Parathyroid adenoma (tissue), 2 donors: ENCODE results near the gene HRH2.
A peak's percentile ranks its signal among the peaks of the same experiment; 100 is the strongest.

Experiments used
- H2AFZ ChIP-seq: fragments of 300-600 bp; sonication (generic); one replicate; pipeline ENCODE4 v1.7.0; 2017; ENCODE audit warnings: antibody characterized with exemption, mild to moderate bottlenecking
- H3K27ac ChIP-seq: fragments of 300-600 bp; sonication (generic); one replicate; pipeline ENCODE4 v1.7.0; 2017
- H3K27me3 ChIP-seq: fragments of 300-600 bp; sonication (generic); one replicate; pipeline ENCODE4 v1.7.0; 2017; ENCODE audit warnings: low read length; ENCODE audit not compliant: control insufficient read depth, insufficient read depth
- H3K36me3 ChIP-seq: fragments of 300-600 bp; sonication (generic); one replicate; pipeline ENCODE4 v1.7.0; 2017; ENCODE audit warnings: low read length; ENCODE audit not compliant: control insufficient read depth, insufficient read depth
- H3K4me1 ChIP-seq: fragments of 300-600 bp; sonication (generic); one replicate; pipeline ENCODE4 v1.7.0; 2017; ENCODE audit warnings: control low read depth
- H3K4me2 ChIP-seq: fragments of 300-600 bp; sonication (generic); one replicate; pipeline ENCODE4 v1.7.0; 2017; ENCODE audit warnings: low read length
- H3K4me3 ChIP-seq: fragments of 300-600 bp; sonication (generic); one replicate; pipeline ENCODE4 v1.7.0; 2017; ENCODE audit warnings: low read depth, low read length
- H3K79me2 ChIP-seq: fragments of 300-600 bp; sonication (generic); one replicate; pipeline ENCODE4 v1.7.0; 2017; ENCODE audit warnings: control low read depth
- H3K9ac ChIP-seq: fragments of 300-600 bp; sonication (generic); one replicate; pipeline ENCODE4 v1.7.0; 2017; ENCODE audit warnings: mild to moderate bottlenecking
- H3K9me3 ChIP-seq: fragments of 300-600 bp; sonication (generic); one replicate; pipeline ENCODE4 v1.7.0; 2017; ENCODE audit warnings: low read length; ENCODE audit not compliant: control insufficient read depth
- TF ChIP-seq, protein P1 (sequence below): fragments of 300-600 bp; sonication (generic); IDR thresholded peaks from one replicate; pipeline ENCODE4 v1.7.0; 2017; ENCODE audit warnings: antibody characterized with exemption, mild to moderate bottlenecking
- donor health status: primary hyperparathyroidism.

HRH2 gene

GRCh38 chr5:175724314-175725275, 66.7 kb downstream of the HRH2 start:
- H2AFZ ChIP-seq = no peak overlapping the region
- no peak overlapping the region for H3K27ac ChIP-seq
- no peaks in the 10 kb centered on the region for H3K27me3 ChIP-seq
- no peak overlapping the region for H3K9ac ChIP-seq
- H3K79me2 ChIP-seq = no peaks in the 10 kb centered on the region
- no peaks in the 10 kb centered on the region for H3K36me3 ChIP-seq
- no peak overlapping the region for H3K4me2 ChIP-seq
- TF ChIP-seq, protein P1, sequence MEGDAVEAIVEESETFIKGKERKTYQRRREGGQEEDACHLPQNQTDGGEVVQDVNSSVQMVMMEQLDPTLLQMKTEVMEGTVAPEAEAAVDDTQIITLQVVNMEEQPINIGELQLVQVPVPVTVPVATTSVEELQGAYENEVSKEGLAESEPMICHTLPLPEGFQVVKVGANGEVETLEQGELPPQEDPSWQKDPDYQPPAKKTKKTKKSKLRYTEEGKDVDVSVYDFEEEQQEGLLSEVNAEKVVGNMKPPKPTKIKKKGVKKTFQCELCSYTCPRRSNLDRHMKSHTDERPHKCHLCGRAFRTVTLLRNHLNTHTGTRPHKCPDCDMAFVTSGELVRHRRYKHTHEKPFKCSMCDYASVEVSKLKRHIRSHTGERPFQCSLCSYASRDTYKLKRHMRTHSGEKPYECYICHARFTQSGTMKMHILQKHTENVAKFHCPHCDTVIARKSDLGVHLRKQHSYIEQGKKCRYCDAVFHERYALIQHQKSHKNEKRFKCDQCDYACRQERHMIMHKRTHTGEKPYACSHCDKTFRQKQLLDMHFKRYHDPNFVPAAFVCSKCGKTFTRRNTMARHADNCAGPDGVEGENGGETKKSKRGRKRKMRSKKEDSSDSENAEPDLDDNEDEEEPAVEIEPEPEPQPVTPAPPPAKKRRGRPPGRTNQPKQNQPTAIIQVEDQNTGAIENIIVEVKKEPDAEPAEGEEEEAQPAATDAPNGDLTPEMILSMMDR = no peak
- no peaks in the 10 kb centered on the region for H3K9me3 ChIP-seq
- peaks cover 3% of the 10 kb centered on the region for H3K4me1 ChIP-seq
- H3K4me3 ChIP-seq = no peak overlapping the region

DNA sequence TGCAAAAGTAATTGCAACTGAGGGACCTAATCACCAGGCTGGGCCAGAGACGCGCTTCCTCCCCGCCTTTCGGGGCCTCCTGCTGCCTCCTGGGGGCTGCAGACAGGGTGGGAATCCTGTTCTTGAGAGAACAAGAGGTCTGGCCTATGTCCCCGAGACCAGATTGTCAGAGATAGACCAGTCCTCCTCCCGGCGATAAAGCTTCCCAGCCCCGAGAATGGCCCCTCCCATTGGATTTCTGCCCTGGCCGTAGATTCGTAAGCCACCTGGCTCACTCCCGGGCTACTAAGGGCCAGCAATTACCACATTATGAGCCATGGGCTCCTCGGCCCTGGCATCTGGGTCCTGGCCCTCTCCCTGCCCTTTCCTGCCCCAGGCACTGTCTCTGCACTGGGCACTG, 70.4 kb downstream of the HRH2 start:
- no peak overlapping the region for H3K4me2 ChIP-seq
- H3K36me3 ChIP-seq = no peaks in the 10 kb centered on the region
- no peaks in the 10 kb centered on the region for H3K27me3 ChIP-seq
- no peak overlapping the region for H2AFZ ChIP-seq
- no peaks in the 10 kb centered on the region for H3K79me2 ChIP-seq
- H3K4me1 ChIP-seq = peaks cover 4% of the 10 kb centered on the region
- TF ChIP-seq, protein P1 = no peak
- H3K9ac ChIP-seq = no peak overlapping the region
- H3K4me3 ChIP-seq = no peak overlapping the region
- H3K27ac ChIP-seq = no peak overlapping the region
- no peaks in the 10 kb centered on the region for H3K9me3 ChIP-seq

- TF ChIP-seq, protein P1 = no peak
- no peak overlapping the region for H3K9ac ChIP-seq
Observed at GRCh38 chr5:175728885-175729828, 71.3 kb downstream of the HRH2 start.

DNA sequence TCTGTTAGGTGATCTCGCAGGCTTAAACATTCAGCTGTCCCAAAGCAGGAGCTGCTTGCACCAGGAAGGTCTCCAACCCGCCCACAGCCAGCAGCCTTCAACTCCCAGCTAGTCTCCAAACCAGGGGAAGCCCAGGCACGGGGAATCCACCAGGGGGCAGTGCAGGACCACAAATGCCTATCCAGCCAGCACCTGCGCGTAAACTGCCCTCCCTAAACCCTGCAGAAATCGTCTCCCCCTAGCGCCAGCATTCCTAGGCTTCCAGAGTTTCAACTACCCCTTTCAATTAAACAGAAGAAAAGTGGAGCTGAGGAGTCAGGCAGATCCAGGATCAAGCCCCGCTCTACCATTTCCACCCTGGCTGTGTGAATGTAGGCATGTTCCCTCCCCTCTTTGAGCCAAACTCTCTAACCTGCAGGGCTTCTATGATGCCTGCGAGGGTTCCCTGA, 72.0 kb downstream of the HRH2 start:
- no peaks in the 10 kb centered on the region for H3K36me3 ChIP-seq
- H3K4me3 ChIP-seq = no peak overlapping the region
- H3K9me3 ChIP-seq = no peaks in the 10 kb centered on the region
- no peak overlapping the region for H3K4me2 ChIP-seq
- TF ChIP-seq, protein P1 = peak; percentile 97
- no peaks in the 10 kb centered on the region for H3K79me2 ChIP-seq
- no peak overlapping the region for H3K27ac ChIP-seq
- H2AFZ ChIP-seq = peak overlapping the region; percentile 34
- no peak overlapping the region for H3K9ac ChIP-seq
- H3K4me1 ChIP-seq = peaks cover 4% of the 10 kb centered on the region
- no peaks in the 10 kb centered on the region for H3K27me3 ChIP-seq

More at GRCh38 chr5:175728885-175729828, 71.3 kb downstream of the HRH2 start:
- no peaks in the 10 kb centered on the region for H3K36me3 ChIP-seq
- H3K4me2 ChIP-seq = no peak overlapping the region
- H3K9me3 ChIP-seq = no peaks in the 10 kb centered on the region
- no peak overlapping the region for H3K4me3 ChIP-seq
- H3K27ac ChIP-seq = no peak overlapping the region
- H3K27me3 ChIP-seq = no peaks in the 10 kb centered on the region
- peaks cover 4% of the 10 kb centered on the region for H3K4me1 ChIP-seq
- no peaks in the 10 kb centered on the region for H3K79me2 ChIP-seq
- H2AFZ ChIP-seq = peak overlapping the region; percentile 34
